ENCODE results near the gene MCF2L. TPM values are rescaled to one million over a fixed set of nuclear protein-coding genes. Genes with fewer than 3 reads are reported as not detected.
"Not testable (repeated sequence)": the region's sequence is repeated elsewhere in the genome, so short reads cannot be mapped to it uniquely, and the experiment has no call there.

The MCF2L gene
- total RNA-seq, 1 experiment from 2014 or later: not detected

- ChIA-PET POLR2A (no interaction called here), CTCF (no interaction called here)
- intact Hi-C loops (cut with micrococcal nuclease): no loop called here
- H3K27me3 Mint-ChIP-seq (ENCODE audit: insufficient read depth, unreplicated experiment): peaks cover 42% of the 10 kb centered on the region
- H3K4me1 Mint-ChIP-seq (ENCODE audit: insufficient read depth, unreplicated experiment): no peaks in the 10 kb centered on the region
- no peak overlapping the region for H3K27ac Mint-ChIP-seq (ENCODE audit: low read depth, unreplicated experiment)
- BruUV-seq (replicated peaks): no TSS peak
- TF ChIP-seq CTCF (IDR thresholded peaks at IDR 0.05; ENCODE audit: unreplicated experiment): no peak
- peaks cover 8% of the 10 kb centered on the region for H3K9me3 Mint-ChIP-seq (ENCODE audit: unreplicated experiment)
- H3K36me3 Mint-ChIP-seq (ENCODE audit: insufficient read depth, unreplicated experiment): no peaks in the 10 kb centered on the region
- no peak overlapping the region for H3K4me3 Mint-ChIP-seq (ENCODE audit: unreplicated experiment)
- DNase-seq (ENCODE audit: unreplicated experiment): no peak
These were observed 84.0 kb downstream of the MCF2L start for GRCh38 chr13:113052971-113053370.

- CTCF ChIA-PET: no interaction called here
- DNase-seq (ENCODE audit: unreplicated experiment): no peak
- TF ChIP-seq CTCF (IDR thresholded peaks at IDR 0.05; ENCODE audit: unreplicated experiment): no peak
- no peak overlapping the region for H3K27ac Mint-ChIP-seq (ENCODE audit: low read depth, unreplicated experiment)
- no peaks in the 10 kb centered on the region for H3K4me1 Mint-ChIP-seq (ENCODE audit: insufficient read depth, unreplicated experiment)
- intact Hi-C loops (cut with micrococcal nuclease): no loop called here
- BruUV-seq (replicated peaks): no TSS peak
- POLR2A ChIA-PET: no interaction called here
- H3K36me3 Mint-ChIP-seq (ENCODE audit: insufficient read depth, unreplicated experiment): no peaks in the 10 kb centered on the region
- peaks cover 42% of the 10 kb centered on the region for H3K27me3 Mint-ChIP-seq (ENCODE audit: insufficient read depth, unreplicated experiment)
- H3K9me3 Mint-ChIP-seq (ENCODE audit: unreplicated experiment): peaks cover 8% of the 10 kb centered on the region
- H3K4me3 Mint-ChIP-seq (ENCODE audit: unreplicated experiment): no peak overlapping the region
These were observed 84.4 kb downstream of the MCF2L start for GRCh38 chr13:113053376-113053775.

GRCh38 chr13:113053801-113054604 is 85.0 kb downstream of the MCF2L start:
- Mint-ChIP-seq H3K9me3 (ENCODE audit: unreplicated experiment) (peaks cover 8% of the 10 kb centered on the region), H3K4me3 (ENCODE audit: unreplicated experiment) (no peak overlapping the region)
- BruUV-seq (replicated peaks): no TSS peak

GRCh38 chr13:113057084-113057483 is 88.1 kb downstream of the MCF2L start:
- intact Hi-C loops (cut with micrococcal nuclease): no loop called here
- POLR2A ChIA-PET: no interaction called here
- Mint-ChIP-seq H3K27me3 (ENCODE audit: insufficient read depth, unreplicated experiment) (peaks cover 27% of the 10 kb centered on the region), H3K4me1 (ENCODE audit: insufficient read depth, unreplicated experiment) (no peaks in the 10 kb centered on the region), H3K4me3 (ENCODE audit: unreplicated experiment) (no peak overlapping the region), H3K36me3 (ENCODE audit: insufficient read depth, unreplicated experiment) (no peaks in the 10 kb centered on the region), H3K27ac (ENCODE audit: low read depth, unreplicated experiment) (no peak overlapping the region), H3K9me3 (ENCODE audit: unreplicated experiment) (no peaks in the 10 kb centered on the region)
- BruUV-seq (replicated peaks): no TSS peak
- TF ChIP-seq CTCF (IDR thresholded peaks at IDR 0.05; ENCODE audit: unreplicated experiment): no peak
- no peak for DNase-seq (ENCODE audit: unreplicated experiment)
- CTCF ChIA-PET: no interaction called here

More at GRCh38 chr13:113053801-113054604, 85.0 kb downstream of the MCF2L start:
- H3K36me3 Mint-ChIP-seq (ENCODE audit: insufficient read depth, unreplicated experiment): no peaks in the 10 kb centered on the region
- H3K27me3 Mint-ChIP-seq (ENCODE audit: insufficient read depth, unreplicated experiment): peaks cover 42% of the 10 kb centered on the region
- no peak for TF ChIP-seq CTCF (IDR thresholded peaks at IDR 0.05; ENCODE audit: unreplicated experiment)
- H3K4me1 Mint-ChIP-seq (ENCODE audit: insufficient read depth, unreplicated experiment): no peaks in the 10 kb centered on the region
- intact Hi-C loops (cut with micrococcal nuclease): no loop called here
- no peak overlapping the region for H3K27ac Mint-ChIP-seq (ENCODE audit: low read depth, unreplicated experiment)
- POLR2A ChIA-PET: no interaction called here
- CTCF ChIA-PET: no interaction called here
- DNase-seq (ENCODE audit: unreplicated experiment): no peak

GRCh38 chr13:113057559-113057958 is 88.5 kb downstream of the MCF2L start:
- H3K9me3 Mint-ChIP-seq (ENCODE audit: unreplicated experiment); BruUV-seq (replicated peaks); H3K4me1 Mint-ChIP-seq (ENCODE audit: insufficient read depth, unreplicated experiment); CTCF ChIA-PET; H3K4me3 Mint-ChIP-seq (ENCODE audit: unreplicated experiment); intact Hi-C loops (cut with micrococcal nuclease); POLR2A ChIA-PET; H3K27ac Mint-ChIP-seq (ENCODE audit: low read depth, unreplicated experiment); DNase-seq (ENCODE audit: unreplicated experiment); H3K36me3 Mint-ChIP-seq (ENCODE audit: insufficient read depth, unreplicated experiment): not testable (repeated sequence)
- peaks cover 23% of the 10 kb centered on the region for H3K27me3 Mint-ChIP-seq (ENCODE audit: insufficient read depth, unreplicated experiment)
